ENCODE measurements around the gene FOXC1. TPM values are rescaled to one million over a fixed set of nuclear protein-coding genes. Genes with fewer than 3 reads are reported as not detected.
A peak's percentile ranks its signal among the peaks of the same experiment; 100 is the strongest.

The FOXC1 gene
- total RNA-seq, 4 donors from 2014 or later: 3.8 to 10.1 (median 6.7) TPM

DNA sequence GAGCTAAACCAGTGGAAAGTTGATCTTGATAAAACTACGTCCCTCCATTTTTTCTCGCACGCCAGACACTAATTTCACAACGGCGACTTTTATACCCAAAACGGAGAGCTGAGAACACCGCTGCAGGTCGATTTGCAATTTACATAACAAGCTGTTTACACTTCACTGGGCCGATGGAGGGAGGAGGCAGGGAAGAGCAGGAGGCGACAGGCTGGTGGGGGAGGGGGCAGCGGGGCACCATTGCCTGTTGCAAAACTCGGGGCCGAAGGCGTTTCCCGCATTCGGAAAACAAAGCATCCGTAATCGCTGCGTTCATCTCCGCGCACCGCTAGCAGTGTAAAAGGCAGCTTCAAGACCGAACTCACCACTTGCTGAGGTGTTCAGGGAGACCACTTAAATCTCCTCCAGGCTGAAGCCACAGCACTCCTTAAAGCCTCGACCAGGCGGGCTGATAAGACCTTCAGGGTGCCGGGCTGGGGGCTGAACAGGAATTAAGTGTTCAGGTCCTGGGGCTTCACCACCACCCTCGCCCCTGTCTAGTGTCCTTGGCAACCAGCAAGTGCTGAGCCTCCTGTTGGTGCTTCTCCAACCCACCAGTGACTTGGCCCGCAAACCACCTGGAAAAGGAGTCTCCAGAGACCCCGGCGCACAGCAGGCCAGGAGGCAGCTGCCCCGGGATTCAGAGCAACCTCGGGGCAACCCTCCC lies 2.0 kb upstream of the FOXC1 start:
- no peak for ATAC-seq (ENCODE audit: low FRiP score)
- no peak for TF ChIP-seq CTCF (IDR thresholded peaks at IDR 0.05)
- DNase-seq (ENCODE audit: low spot score): no peak

DNA sequence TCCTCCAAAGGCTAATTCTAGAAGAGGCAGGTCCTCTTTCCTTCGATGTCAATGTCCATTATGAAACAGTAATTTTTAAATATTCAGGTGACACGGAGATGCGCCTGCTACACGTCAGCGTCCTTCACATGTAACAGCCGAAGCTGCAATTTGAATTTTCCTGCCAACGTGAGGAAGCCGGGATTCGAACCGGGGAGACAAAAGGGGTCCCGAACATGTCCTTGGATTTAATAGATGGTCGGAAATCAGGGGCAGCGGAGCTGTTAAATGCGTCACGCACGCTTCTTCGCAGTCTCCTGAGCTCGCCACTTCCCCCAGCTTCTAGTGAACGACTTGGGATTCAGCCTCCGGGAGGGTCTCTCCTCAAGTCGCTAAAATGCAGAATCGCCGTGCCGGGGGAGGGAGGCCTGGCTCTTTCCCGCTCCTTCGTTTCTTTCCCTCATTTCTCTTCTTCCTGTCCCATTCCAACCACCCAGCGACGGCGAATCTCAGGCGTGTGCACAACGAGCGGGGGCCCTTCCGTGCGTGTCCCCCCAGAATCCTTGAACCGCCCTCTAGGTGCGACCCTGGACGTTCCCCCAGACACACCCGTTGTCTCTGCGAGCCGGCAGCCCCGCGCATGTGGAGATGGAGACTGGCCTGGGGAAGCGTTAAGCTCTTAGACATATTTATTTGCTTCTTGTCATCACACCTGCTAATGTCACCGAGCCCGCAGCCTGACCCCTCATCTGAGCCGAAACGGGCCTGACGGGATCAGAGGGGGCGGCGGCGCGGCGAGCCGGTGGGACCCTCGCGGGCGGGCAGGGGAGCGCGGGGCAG lies 1.3 kb upstream of the FOXC1 start:
- DNase-seq (ENCODE audit: low spot score) (no peak), ATAC-seq (ENCODE audit: low FRiP score) (no peak)
- no peak for TF ChIP-seq CTCF (IDR thresholded peaks at IDR 0.05)

- no peak for TF ChIP-seq CTCF (IDR thresholded peaks at IDR 0.05)
- ATAC-seq (ENCODE audit: low FRiP score) (peak; percentile 13), DNase-seq (ENCODE audit: low spot score) (no peak)
These were observed 571 bp upstream of the FOXC1 start for GRCh38 chr6:1609041-1609647.

DNA sequence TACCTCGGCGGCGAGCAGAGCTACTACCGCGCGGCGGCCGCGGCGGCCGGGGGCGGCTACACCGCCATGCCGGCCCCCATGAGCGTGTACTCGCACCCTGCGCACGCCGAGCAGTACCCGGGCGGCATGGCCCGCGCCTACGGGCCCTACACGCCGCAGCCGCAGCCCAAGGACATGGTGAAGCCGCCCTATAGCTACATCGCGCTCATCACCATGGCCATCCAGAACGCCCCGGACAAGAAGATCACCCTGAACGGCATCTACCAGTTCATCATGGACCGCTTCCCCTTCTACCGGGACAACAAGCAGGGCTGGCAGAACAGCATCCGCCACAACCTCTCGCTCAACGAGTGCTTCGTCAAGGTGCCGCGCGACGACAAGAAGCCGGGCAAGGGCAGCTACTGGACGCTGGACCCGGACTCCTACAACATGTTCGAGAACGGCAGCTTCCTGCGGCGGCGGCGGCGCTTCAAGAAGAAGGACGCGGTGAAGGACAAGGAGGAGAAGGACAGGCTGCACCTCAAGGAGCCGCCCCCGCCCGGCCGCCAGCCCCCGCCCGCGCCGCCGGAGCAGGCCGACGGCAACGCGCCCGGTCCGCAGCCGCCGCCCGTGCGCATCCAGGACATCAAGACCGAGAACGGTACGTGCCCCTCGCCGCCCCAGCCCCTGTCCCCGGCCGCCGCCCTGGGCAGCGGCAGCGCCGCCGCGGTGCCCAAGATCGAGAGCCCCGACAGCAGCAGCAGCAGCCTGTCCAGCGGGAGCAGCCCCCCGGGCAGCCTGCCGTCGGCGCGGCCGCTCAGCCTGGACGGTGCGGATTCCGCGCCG lies 994 bp downstream of the FOXC1 start:
- DNase-seq (ENCODE audit: low spot score): no peak

DNA sequence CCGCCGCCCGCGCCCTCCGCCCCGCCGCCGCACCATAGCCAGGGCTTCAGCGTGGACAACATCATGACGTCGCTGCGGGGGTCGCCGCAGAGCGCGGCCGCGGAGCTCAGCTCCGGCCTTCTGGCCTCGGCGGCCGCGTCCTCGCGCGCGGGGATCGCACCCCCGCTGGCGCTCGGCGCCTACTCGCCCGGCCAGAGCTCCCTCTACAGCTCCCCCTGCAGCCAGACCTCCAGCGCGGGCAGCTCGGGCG lies 1.5 kb downstream of the FOXC1 start:
- no peak for DNase-seq (ENCODE audit: low spot score)
- ATAC-seq (ENCODE audit: low FRiP score): no peak

More for the DNA sequence above, 994 bp downstream of the FOXC1 start:
- peak; percentile 10 for ATAC-seq (ENCODE audit: low FRiP score)
- TF ChIP-seq CTCF (IDR thresholded peaks at IDR 0.05): no peak

More for the DNA sequence above, 1.5 kb downstream of the FOXC1 start:
- no peak for TF ChIP-seq CTCF (IDR thresholded peaks at IDR 0.05)

Measured in omental fat pad (tissue), 4 donors.